Keratinocyte (primary cell): ENCODE results near the gene MRPS18A. TPM values are rescaled to one million over a fixed set of nuclear protein-coding genes. Genes with fewer than 3 reads are reported as not detected.

Experiments
- DNase-seq: peaks from one replicate; pipeline ENCODE4 v3.0.0-alpha.2; 2011; ENCODE audit warnings: low read depth, missing footprints, low spot score
- FAIRE-seq: peaks from 2 replicates; lab custom pipeline; 2011; peaks lifted over from hg19 to GRCh38; lab: Jason Lieb, UNC
- H2AFZ ChIP-seq: 2 replicates; pipeline ENCODE4 v1.6.0; 2012; ENCODE audit warnings: low read length, control low read depth, inconsistent platforms; ENCODE audit not compliant: control insufficient read depth
- H3K27ac ChIP-seq: 2 replicates; pipeline ENCODE4 v1.5.1; 2011; ENCODE audit warnings: low read length; ENCODE audit not compliant: control insufficient read depth, insufficient read depth
- H3K27me3 ChIP-seq: 3 replicates; pipeline ENCODE4 v1.6.0; 2011; ENCODE audit warnings: low read length; ENCODE audit not compliant: control insufficient read depth, insufficient read depth; ENCODE audit errors: extremely low read depth
- H3K36me3 ChIP-seq, 2 experiments: 2 replicates in 1 of 2; 3 replicates in 1 of 2; pipeline ENCODE4 v1.5.1; 2011; ENCODE audit warnings: low read length in 2 of 2, mild to moderate bottlenecking in 1 of 2; ENCODE audit not compliant: control insufficient read depth in 2 of 2, insufficient read depth in 2 of 2; ENCODE audit errors: extremely low read depth in 1 of 2
- H3K4me1 ChIP-seq: 3 replicates; pipeline ENCODE4 v1.5.1; 2011; ENCODE audit warnings: low read length; ENCODE audit not compliant: control insufficient read depth, insufficient read depth; ENCODE audit errors: extremely low read depth
- H3K4me2 ChIP-seq: 3 replicates; pipeline ENCODE4 v1.6.0; 2011; ENCODE audit warnings: low read depth, low read length; ENCODE audit not compliant: control insufficient read depth, insufficient read depth; ENCODE audit errors: extremely low read depth
- H3K4me3 ChIP-seq, 3 experiments: fragments of 200-600 bp in 1 of 3; sonication (generic) in 1 of 3; 2 replicates in 2 of 3; 3 replicates in 1 of 3; pipeline ENCODE4 v1.5.1; 2011 to 2016; ENCODE audit warnings: low read length in 3 of 3, mild to moderate bottlenecking in 3 of 3, control low read depth in 2 of 3, inconsistent platforms in 1 of 3, low read depth in 1 of 3, mixed read lengths in 1 of 3, mixed run types in 1 of 3, moderate library complexity in 1 of 3; ENCODE audit not compliant: control insufficient read depth in 2 of 3, insufficient read depth in 2 of 3; ENCODE audit errors: extremely low read depth in 1 of 3
- H3K79me2 ChIP-seq: 2 replicates; pipeline ENCODE4 v1.6.0; 2012; ENCODE audit warnings: low read length; ENCODE audit not compliant: control insufficient read depth, insufficient read depth
- H3K9ac ChIP-seq: 3 replicates; pipeline ENCODE4 v1.6.0; 2011; ENCODE audit warnings: low read length; ENCODE audit not compliant: control insufficient read depth, insufficient read depth; ENCODE audit errors: extremely low read depth
- H3K9me1 ChIP-seq: 3 replicates; pipeline ENCODE4 v1.6.0; 2011; ENCODE audit warnings: low read length; ENCODE audit not compliant: control insufficient read depth, insufficient read depth; ENCODE audit errors: extremely low read depth
- H3K9me3 ChIP-seq: 2 replicates; pipeline ENCODE4 v1.5.1; 2012; ENCODE audit warnings: low read depth, low read length; ENCODE audit not compliant: control insufficient read depth
- H4K20me1 ChIP-seq: 3 replicates; pipeline ENCODE4 v1.6.0; 2011; ENCODE audit warnings: low read length; ENCODE audit not compliant: control insufficient read depth, insufficient read depth; ENCODE audit errors: extremely low read depth
- EZH2 ChIP-seq: IDR thresholded peaks from one replicate; pipeline ENCODE4 v1.6.1; 2012; ENCODE audit warnings: inconsistent platforms, mild to moderate bottlenecking, low read length, moderate library complexity
- dilution Hi-C: fragments of 300-500 bp; cut with MboI; formaldehyde crosslinking; loops from one replicate; pipeline ENCODE4 v1.7.0; 2020; ENCODE audit warnings: low sequenced_read_pairs; ENCODE audit not compliant: extremely low pct_ligation_motif_present
- polyA plus RNA-seq, 5 experiments: library from polyadenylated mRNA; depleted of rRNA in 3 of 5; stranded (reverse) in 3 of 5; stranded (forward) in 1 of 5; unstranded in 1 of 5; fragments of >200 nt; gene quantifications; 1 replicate in 1 of 5; 2 replicates in 3 of 5; 3 replicates in 1 of 5; pipeline versions ENCODE4 v1.2.1 to v1.2.3, GENCODE V29; 2011 to 2012; ENCODE audit warnings: missing spikeins in 2 of 5, low read depth in 1 of 5, low replicate concordance in 1 of 5
- TF ChIP-seq, protein P1 (sequence below), 3 experiments: IDR thresholded peaks in 1 of 3; conservative IDR thresholded peaks in 1 of 3; optimal IDR thresholded peaks in 1 of 3; 2 replicates in 2 of 3; 3 replicates in 1 of 3; pipeline versions ENCODE3 to v1.5.1; 2011; ENCODE audit warnings: low read length in 3 of 3, mild to moderate bottlenecking in 3 of 3, moderate library complexity in 2 of 3, control low read depth in 1 of 3, inconsistent platforms in 1 of 3; ENCODE audit not compliant: insufficient read depth in 2 of 3; ENCODE audit errors: extremely low read depth in 1 of 3

Gene MRPS18A
- polyA plus RNA-seq, 1 donor (not counting 4 experiments of a cell fraction or from before 2014, with no cell fraction given), result 48.8 TPM

DNA sequence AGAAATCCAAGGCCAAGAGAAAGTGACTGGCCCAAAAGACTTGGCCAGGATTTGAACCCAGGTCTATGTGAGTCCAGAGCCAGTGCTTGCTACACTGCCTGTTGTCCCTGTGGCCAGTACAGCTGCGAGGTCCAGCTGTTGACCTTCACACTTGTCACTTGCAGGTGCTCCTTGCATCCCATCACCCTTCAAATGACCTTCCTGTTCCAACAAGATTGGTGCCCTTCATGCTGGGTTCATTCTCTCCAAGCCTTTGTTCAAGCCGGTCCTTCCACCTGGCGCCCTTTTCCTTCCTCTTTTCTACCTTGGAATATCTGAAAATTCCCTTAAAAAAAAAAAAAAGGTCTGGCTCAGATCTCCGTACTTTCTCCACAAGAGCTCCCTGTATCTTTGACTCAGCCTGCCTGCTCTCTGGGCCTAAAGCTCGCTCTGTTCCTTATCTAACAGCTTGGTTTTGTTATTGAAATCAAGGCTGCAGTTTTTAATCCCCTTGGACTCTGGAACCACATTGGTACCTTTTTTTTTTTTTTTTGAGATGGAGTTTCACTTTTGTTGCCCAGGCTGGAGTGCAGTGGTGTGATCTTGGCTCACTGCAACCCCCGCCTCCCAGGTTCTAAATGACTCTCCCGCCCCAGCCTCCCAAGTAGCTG lies 22.2 kb upstream of the MRPS18A start:
- Histone ChIP-seq H3K9ac (no peak overlapping the region), H4K20me1 (no peaks in the 10 kb centered on the region), H3K9me1 (no peaks in the 10 kb centered on the region), H3K4me3 (no peak overlapping the region), H3K27me3 (peaks cover 3% of the 10 kb centered on the region), H3K9me3 (no peaks in the 10 kb centered on the region), H3K79me2 (no peaks in the 10 kb centered on the region), H3K27ac (no peak overlapping the region), H3K4me1 (peaks cover 8% of the 10 kb centered on the region), H3K36me3 (no peaks in the 10 kb centered on the region), H2AFZ (no peak overlapping the region), H3K4me2 (no peak overlapping the region)
- DNase-seq (no peak), FAIRE-seq (no peak)
- TF ChIP-seq, protein P1, sequence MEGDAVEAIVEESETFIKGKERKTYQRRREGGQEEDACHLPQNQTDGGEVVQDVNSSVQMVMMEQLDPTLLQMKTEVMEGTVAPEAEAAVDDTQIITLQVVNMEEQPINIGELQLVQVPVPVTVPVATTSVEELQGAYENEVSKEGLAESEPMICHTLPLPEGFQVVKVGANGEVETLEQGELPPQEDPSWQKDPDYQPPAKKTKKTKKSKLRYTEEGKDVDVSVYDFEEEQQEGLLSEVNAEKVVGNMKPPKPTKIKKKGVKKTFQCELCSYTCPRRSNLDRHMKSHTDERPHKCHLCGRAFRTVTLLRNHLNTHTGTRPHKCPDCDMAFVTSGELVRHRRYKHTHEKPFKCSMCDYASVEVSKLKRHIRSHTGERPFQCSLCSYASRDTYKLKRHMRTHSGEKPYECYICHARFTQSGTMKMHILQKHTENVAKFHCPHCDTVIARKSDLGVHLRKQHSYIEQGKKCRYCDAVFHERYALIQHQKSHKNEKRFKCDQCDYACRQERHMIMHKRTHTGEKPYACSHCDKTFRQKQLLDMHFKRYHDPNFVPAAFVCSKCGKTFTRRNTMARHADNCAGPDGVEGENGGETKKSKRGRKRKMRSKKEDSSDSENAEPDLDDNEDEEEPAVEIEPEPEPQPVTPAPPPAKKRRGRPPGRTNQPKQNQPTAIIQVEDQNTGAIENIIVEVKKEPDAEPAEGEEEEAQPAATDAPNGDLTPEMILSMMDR (optimal IDR thresholded peaks at IDR 0.05 in 1 of 3, IDR thresholded peaks at IDR 0.05 in 1 of 3, conservative IDR thresholded peaks at IDR 0.05 in 1 of 3; ENCODE audit: extremely low read depth in 1 of 3, insufficient read depth in 2 of 3, low read length in 3 of 3), result no peak
- TF ChIP-seq EZH2, result no peak
- dilution Hi-C loops, result no loop called here

DNA sequence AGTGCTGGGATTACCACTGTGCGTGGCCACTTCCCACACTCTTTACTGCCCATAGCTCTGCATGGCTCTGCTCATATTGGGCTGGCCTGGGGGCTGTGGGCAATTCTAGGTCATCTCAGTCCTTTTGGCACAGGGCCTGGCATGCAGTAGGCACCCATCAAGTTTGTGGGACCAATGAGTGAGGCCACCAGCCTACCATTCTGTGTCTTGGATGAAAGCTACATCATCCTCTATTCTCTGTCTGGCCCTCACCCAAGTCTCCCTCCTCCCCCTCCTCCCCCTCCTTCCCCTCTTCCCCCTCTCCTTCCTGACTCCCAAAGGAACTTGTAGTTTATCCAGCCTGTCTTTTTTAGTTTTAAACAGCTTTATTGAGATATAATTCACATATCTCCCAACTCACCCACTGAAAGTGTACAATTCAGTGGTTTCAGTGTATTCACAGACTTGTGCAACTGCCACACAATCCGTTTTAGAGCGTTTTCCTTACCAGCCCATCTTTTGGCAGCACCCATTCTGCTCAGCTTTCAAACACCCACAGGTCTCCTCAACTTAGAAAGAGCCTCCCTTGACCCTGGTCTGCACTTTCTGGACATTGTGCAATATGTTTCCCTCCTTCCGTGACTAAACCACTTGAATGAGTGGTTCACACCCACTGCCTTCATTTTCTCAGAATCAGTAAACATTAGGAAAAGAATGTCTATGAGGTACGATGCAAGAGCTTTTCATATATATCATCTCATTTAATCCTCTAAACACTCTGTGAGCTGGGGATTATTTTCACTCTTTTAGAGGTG lies 21.5 kb upstream of the MRPS18A start:
- Histone ChIP-seq H3K27me3 (peaks cover 3% of the 10 kb centered on the region), H3K9me1 (no peaks in the 10 kb centered on the region), H3K4me3 (no peak overlapping the region), H3K36me3 (no peaks in the 10 kb centered on the region), H3K4me2 (no peak overlapping the region), H2AFZ (no peak overlapping the region), H3K9ac (no peak overlapping the region), H3K9me3 (no peaks in the 10 kb centered on the region), H3K27ac (no peak overlapping the region), H3K79me2 (no peaks in the 10 kb centered on the region), H3K4me1 (peaks cover 8% of the 10 kb centered on the region), H4K20me1 (no peaks in the 10 kb centered on the region)
- dilution Hi-C loops, result no loop called here
- no peak for FAIRE-seq
- no peak for DNase-seq
- TF ChIP-seq, protein P1 (optimal IDR thresholded peaks at IDR 0.05 in 1 of 3, IDR thresholded peaks at IDR 0.05 in 1 of 3, conservative IDR thresholded peaks at IDR 0.05 in 1 of 3; ENCODE audit: extremely low read depth in 1 of 3, insufficient read depth in 2 of 3, low read length in 3 of 3), result no peak
- TF ChIP-seq EZH2, result no peak
